Limb (tissue), 2 donors: ENCODE measurements around the gene OSBPL5.

Experiments used
- DNase-seq, 2 donors: peaks; one replicate each; pipeline ENCODE4 v3.0.0-alpha.2; 2016; ENCODE audit errors: extremely low spot score in 2 of 2

Gene OSBPL5

DNA sequence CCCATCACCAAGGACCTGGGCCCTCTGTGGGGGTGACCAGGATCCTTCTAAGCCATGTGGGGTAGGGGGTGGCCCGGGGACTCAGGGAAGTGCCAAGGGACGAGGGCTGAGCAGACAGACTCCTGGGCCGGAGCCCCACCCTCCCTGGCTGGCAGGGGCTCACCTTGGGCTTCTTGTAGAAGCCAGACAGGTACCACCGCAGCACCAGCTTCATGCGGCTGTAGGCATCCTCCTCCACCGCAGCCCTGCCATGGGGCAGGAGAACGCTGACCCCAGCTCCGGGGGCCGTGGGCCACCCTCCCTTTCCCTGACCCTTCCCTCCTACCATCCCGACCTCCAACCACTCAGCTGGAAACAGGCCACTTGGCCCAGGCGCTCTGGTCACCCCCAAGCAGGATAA, 62.0 kb downstream of the OSBPL5 start:
- DNase-seq, result no peak

DNA sequence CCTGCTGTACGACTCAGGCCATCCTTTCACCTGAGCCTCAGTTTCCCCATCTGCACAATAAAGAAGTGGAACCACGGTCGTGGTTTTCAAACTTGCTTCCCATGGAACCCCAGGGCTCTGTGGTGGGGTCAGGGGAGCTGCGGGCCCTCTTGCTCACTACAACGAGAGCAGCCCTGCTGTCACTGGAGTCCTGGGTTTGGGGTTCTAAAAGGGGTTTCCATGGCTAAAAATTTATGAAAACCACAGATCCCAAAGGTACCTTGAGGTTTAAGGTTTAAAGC, 62.5 kb downstream of the OSBPL5 start:
- no peak for DNase-seq

DNA sequence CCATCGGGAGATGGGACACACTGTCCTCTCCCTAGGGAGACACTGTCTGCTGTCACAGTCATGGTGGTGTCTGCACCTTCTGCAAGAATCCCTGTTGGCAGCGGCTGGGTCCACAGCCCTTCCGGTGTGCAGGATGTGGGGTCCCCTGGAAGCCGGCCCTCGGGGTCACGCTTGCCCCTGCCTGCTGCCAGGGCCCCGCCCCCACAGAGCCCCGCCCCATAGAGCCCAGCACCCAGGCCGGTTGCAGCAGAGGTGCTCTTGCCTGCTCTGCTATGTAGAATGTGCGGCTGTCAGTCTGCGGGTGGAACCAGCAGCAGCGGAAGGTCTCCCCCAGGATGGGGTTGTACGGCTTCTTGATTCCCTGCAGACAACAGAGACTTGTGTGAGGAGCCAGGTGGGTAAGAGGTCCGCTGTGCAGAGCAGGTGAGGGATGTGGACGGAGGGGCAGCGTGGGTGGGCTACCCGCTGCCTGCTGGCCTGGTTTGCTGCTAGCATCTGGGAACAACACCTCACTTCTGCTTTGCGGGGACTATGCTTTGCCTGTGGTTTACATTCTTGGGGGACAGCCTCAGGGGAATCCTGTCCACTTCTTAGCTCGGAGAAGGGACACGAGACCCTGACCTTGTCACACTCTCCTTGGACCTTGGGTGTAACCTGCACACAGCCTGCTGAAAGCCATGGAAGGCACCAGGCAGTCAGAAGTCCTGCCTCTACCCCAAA, 63.0 kb downstream of the OSBPL5 start:
- DNase-seq, result no peak

DNA sequence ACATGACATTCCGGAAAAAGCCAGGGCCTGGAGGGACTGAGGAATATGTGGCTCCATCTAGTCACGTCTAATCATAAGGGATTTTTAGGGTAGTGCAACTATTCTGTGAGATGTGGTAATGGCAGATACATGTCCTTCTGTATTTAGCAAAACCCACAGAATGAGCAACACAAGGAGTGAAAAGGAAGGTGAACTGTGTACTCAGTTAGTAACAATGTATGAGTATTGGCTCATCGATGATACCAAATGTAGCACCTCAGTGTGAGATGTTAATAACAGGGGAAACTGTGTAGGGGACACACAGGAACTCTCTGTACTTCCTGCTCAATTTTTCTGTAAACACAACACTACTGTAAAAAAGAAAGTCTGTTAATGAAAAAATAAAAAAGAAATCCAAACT, 65.9 kb downstream of the OSBPL5 start:
- DNase-seq, result no peak

DNA sequence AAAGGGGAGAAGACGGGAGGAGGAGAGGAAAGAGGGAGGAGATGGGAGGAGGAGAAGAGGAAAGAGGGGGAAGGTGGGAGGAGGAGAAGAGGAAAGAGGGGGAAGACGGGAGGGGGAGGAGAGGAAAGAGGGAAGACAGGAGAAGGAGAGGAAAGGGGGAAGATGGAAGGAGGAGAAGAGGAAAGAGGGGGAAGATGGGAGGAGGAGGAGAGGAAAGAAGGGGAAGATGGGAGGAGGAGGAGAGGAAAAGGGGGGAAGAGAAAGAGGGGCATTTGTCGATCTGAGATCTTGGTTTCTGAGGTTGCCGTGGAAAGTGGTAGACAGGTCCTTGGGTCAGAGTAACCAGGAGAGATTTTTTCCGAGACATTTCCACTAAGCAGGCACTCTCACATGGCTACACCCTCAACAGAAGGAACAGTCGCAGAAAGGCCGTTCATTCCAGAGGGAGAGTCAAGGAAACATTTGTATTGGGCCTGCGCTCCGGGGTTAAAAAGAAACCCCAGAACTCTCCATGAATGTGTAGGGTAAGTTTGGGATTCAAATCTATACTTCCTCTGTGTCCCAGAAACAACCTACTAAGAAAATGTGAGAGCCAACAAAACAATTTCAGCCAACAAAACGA, 68.1 kb downstream of the OSBPL5 start:
- DNase-seq, result no peak

DNA sequence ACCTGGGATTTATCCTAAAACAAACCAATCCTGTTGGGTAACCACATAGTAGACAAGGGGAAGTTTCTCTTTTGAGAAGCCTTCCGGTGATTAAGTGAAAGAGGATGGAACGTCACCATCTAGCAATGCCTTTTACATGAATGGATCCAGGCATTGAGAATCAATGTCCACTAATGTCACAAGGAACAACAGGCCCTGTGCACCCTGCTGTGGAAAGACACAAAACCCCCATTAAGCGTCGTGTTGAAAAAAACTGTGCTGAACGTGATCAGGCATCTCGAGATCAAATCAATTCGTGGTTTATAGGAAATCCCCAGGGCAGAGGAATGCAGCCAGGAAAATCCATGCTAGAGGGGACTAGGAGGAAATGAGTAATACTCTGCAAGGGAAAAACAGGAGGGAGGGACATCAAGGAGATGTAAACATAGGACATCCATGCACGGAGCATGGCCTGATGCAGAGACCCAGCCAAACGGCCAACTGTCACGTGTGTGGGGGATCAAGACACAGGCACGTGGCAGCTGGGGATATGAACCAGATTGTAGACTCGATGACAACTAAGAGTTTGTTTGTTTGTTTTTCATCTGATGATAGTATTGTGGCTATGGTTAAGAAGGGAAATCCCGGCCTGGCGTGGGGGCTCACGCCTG, 69.3 kb downstream of the OSBPL5 start:
- DNase-seq, result peak in 1 of 2 donors; percentile 45

DNA sequence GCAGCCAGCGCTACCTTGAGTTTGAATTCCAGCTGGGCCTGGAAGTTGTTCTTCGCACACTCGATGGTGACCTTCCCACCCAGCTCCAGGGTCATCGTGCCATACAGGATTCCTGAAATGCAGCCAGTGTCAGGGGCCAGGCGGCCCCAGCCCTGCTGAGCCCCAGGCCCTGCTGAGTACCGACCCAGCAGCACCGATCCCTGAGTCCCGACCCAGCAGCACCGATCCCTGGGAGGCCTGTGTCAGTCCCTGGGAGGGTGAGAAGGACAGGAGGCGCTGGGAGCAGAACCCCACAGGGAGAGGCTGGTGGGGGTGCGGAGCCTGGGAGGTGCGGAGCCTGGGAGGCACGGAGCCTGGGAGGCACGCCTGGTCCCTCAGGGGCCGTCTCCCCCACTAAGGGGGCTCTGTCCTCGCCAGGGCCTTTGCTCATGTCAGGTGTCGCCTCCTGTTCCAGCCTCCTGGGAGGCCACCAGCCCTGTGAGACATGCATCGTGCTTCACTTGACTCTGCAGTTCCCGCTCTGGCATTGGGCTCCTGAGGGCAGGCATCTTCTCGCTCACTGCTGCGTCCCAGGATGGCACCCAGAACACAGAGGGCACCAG, 70.8 kb downstream of the OSBPL5 start:
- no peak for DNase-seq

DNA sequence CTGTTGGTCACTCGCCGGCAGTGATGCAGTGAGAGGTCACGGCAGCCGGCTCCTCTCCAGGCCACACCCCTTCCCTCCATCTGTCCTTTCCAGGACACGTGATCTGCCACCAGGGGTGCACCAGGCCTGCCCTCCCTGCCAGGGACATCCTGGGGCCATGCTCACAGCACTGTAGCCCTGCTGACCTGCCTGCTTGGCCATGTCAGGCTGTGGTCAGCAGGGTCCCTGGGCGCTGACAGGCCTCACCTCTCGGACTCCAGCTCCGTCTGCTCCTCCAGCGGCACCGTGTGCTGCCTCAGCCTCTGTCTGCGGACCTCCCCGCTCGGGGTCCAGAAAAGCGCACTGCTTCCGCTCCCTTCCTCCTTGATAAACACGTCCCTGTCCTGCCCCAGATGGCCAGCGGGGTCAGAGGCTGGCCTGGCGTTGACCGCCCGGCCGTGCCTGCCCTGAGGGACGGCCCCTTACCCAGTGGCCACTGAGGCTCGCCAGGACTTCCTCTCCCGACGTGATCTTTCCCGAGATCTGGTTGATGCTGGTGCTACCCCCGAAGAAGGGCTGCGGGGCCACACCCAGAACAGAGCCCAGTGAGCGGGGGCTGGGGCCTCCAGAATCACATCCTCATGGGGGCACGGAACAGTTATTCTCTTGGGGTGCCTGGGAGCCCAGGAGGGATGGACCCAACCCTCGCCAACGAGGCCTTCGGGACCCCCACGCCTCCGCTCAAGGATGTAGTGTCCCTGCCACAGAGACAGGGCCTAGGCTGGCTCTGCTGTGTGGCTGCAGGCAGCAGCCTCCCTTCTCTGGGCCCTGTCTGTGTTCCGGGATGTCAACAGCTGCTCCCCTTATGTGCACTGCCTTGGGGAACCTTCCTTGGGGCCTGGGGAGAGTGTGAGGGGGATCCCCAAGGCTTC, 71.6 kb downstream of the OSBPL5 start:
- no peak for DNase-seq

DNA sequence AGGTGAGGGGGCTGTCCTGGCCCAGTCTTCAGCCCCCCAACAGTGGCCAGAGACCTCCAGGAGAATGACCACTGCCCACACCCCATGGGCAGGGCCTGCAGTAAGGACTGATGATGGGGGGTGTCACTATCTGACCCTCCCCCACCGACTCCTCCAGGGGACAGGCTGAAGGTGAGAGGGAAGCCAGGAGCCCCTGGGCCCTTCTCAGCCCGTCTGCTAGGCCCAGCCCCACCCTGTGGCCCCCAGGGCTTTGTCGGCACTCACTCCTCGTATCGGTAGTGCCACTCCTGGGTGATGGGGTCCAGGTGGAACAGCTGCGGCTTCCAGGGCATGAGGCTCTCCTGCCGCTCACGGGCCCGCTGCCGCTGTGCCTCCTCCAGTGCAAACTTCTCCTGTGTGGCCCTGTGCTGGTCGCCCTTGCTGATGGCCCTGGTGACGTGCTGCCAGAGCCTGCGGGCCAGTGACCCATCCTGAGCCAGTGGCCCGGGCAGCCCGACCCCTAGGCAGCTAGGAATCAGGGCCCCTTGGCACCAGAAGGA, 72.4 kb downstream of the OSBPL5 start:
- no peak for DNase-seq

DNA sequence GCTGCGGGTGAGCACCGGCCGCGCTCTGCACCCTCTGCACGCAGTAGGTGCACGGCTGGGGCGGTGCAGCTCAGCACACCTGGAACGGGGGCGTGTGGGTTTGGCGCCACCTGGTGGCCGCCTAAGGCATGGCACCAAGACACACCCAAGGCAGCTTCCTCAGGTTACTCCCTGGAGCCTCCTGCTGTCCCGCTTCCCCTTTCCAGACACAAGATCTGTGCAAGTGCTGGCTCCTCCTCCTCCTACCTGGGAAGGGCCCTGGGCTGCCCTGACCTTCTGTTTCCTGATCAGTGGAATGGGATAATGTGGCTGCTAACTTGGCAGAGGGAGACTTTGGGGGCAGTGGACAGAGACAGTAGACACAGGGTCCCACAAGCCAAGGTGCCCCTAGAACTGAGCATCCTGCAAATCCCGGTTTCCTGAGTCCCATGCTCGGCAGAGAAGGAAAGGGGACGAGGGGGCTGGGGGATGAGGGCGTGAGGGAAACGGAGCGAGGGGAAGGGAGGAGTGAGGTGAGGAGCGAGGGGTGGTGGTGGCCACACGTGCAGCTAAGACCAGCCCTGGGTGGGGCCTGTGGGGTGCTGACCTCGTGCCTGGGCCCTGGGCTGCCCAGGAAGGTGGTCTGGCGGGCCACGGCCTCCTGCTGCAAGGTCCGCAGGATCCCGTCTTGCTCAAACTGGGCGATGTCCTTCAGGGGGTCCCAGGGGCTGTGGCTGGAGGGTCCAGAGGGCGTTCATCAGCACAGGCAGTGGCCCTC, 73.1 kb downstream of the OSBPL5 start:
- DNase-seq, result peak; percentile 57 to 81

DNA sequence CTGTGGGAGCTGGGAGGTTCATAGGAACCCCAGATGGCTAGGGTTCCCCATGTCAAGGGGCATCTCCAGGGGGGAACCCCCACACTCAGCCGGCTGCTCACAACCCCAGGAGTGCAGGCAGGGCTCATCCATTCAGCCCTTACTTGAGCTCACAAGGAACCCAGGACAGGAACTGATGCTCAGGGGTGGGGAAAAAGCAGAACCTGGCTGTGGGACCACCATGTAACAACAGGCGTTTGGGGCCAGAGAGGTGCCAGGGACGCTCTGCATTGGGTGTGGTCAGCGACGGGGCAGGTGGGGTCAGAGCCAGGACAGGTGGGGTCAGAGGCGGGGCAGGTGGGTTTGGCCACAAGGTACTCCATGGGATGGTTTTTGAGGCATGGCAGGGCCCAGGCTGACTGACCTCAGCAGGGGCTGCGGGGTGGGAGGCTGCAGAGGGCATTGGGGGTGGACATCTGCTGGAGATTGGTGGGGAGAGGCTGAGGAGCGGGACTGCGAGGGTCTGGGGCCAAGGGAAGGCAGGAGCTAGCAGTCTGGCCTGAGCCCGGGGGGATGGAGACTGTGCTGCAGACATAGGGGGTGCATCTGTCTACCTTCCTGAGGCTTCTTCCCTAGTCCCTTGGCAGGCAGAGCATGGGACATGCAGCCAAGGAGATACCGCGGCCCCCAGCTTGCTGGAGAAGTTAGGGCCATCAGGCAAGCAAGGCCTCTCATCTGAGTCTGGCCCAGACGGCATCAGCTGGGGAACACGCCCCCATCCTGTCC, 73.8 kb downstream of the OSBPL5 start:
- no peak for DNase-seq

DNA sequence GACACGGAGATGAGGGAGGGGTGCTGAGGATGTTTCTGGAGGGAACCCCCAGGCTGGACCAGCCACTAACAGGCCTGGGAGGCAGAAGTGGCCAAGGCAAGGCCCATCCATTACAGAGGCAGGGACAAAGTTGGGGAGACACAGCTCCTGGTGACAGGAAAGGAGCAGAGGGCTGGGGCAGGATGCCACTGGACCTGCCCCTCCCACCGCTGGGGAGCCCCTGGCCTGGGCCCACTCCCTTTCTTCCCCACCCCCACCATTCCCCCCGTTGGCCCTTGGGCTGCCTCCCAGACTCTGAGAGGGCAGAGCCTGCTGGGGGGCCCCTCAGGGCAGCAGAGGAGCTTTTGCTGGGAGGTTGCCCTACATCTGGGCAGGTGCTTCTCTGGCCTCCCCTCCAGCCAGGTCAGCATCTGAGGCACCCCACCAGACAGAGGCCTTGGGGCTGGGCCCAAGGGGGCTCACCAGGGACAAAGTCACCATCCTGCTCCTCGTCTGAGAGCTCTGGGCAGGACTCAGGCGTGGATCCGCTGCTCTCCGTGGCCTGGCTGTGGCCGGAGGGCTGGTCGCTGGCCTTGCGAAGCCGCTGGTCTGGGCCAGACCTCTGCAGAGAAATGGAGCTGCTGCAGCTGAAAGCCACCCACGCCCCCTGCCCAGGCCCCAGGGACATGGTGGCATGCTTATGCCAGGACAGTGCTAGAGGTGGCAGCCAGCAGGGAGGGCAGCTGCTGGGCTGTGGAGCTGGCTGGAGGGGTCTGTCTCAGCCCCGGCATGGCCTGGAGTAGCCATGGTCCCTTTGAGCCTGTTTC, 74.8 kb downstream of the OSBPL5 start:
- no peak for DNase-seq

DNA sequence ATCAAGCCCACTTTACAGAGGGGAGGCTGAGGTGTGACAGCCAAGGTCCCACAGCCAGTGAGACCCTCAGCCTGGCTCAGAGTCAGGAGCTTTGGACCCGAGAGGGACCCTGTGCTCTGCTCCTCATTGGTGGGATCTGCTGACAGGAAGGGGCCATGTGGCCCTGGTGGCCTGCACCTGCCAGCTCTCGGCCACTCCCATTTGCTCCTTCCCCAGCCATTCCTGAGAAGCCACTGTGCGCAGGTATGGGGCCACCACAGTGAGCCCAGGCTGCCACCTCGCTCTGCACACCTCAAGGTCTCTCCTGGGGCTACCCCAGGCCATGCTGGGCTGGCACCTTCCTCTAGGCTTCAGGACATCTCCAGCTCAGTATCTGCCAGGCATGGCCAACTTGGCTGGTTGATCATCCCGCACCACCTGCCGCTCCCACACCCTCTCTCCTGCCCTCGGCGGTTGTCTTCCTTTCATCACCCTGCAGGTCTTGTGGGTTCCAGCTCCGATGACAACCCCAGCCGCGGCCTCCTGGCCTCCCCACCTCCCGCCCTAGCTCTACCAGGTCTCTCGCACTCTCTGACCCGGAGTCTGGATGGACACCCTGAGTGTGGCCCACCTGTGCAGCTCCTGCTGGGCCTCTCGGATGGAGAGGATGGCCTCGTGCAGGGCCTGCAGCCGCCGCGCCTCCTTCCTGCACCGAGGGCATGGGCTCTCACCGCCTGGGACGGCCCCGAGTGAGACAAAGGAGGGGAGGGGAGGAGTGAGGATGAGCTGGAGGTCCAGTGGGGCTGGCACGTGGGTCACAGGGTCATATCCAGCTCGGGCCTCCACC, 75.7 kb downstream of the OSBPL5 start:
- no peak for DNase-seq

DNA sequence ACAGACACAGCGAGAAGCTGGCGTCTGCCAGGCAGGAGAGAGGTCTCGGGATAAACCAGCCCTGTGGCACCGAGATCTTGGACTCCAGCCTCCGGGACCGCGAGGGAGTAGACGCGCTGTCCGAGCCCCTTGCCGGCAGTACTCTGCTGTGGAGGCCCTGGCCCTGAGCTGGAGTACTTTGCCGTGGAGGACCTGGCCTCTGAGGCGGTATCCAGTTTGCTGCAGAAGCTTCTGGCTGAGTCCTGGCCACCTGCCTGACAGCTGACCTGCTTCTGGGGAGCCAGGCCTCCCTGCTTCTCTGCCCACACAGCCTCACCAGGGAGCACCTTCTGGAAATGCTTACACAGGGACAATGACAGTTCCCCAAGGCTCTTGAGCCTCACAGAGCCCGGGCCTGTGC, 76.3 kb downstream of the OSBPL5 start:
- no peak for DNase-seq

DNA sequence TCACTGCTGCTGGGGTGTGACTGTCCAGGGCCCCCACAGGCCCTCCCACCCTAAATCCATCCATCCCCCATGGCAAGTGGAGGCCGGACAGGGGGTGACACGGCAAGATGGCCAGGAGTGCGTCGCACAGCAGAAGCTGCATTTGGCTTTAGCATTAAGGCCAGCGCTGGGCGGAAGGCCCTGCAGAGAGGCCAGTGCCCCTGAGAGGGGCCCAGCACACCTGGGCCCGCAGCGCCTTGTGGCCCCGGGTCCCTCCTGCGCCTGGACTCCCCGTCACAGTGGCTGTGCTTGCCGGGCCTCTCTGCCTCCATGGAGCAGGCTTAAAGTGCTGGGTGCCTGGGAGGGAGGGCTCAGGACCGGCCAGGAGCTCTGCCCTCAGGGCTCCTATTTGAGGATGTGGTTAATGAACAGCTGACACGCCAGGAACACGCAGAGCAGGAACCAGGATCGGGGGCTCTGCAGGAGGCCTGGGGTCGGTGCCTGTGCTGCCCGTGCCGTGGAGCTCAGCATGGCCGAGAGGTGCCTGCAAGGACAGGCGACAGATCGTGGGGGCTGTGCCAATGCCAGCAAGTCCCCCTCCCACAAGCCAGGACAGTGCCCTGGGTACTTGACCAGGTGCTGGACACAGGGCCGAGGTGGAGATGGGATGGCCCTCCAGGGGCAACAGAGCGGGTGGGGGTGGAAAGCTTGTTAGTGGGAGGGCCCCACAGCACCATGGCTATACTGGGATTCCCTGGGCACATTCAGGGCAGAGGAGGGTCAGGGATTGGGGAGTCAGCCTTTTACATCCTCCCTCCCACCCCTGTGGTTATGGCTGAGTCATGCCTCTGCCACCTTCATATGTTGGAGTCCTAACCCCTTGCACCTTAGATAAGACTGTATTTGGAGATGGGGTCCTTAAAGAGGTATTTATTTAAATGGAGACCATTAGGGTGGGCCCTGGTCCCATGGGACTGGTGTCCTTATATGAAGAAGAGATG, 77.0 kb downstream of the OSBPL5 start:
- DNase-seq, result no peak

DNA sequence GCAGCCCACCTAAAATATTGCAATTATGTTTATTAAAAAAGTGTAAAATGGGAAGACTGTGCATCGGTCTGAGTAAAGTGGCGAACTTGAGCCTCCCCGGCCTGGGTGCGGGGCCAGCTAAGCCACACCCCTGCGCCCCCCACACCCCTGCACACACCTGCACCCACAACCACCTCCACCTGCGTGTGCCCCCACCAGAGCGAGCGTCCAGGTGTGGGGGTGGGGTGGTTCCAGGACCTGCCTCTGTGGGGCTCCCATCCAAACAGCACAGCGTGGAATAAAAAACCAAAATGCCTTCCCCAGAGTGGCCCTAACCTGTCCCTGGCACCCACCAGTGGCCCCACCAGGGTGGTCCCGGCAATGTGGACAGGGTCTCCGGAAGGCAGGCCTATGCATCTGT, 77.7 kb downstream of the OSBPL5 start:
- no peak for DNase-seq

DNA sequence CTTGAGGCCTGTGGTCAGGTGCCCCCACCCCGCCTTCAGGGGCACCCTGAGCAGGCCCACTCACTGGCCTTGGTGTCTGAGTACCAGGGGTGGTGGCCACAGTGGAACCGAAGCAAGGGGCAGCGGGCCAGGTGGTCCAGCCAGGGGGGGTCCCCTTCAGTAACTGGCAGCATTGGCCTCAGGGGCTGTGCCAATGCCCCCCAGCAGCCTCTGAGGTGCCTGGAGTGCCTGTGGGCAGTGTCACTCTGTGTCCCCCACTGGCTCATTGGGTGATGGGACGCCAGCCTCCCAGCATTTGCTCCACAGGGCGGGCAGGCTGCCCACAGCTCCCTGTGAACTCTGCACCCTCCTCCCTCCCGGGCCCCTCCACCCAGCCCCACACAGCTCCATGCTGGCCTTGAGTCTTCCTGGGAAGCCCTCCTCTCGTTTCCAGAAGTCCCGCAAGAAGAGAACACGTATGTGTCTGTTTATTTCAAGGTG, 78.4 kb downstream of the OSBPL5 start:
- no peak for DNase-seq
